Endothelial cell of umbilical vein (primary cell): ENCODE measurements around the gene CAMTA1. TPM values are rescaled to one million over a fixed set of nuclear protein-coding genes. Genes with fewer than 3 reads are reported as not detected.

ENCODE experiments used
- BruUV-seq: library from RNA; stranded (reverse); fragments of 400-500 nt; replicated peaks from 2 replicates; lab custom pipeline; 2021; lab: Mats Ljungman, UMichigan
- CTCF ChIA-PET: fragments of 300-600, 350-600 bp; sonication (Branson Sonifier 250); formaldehyde crosslinking; loops from one replicate; lab custom pipeline; 2021; ENCODE audit warnings: antibody characterized with exemption, inconsistent platforms; lab: Charles Lee
- POLR2A ChIA-PET: fragments of 300-600, 350-600 bp; sonication (Branson Sonifier 250); formaldehyde crosslinking; loops from one replicate; lab custom pipeline; 2021; ENCODE audit warnings: antibody characterized with exemption, inconsistent platforms; lab: Charles Lee
- DNase-seq: peaks from one replicate; pipeline ENCODE4 v3.0.0-alpha.2; 2011; ENCODE audit warnings: low read depth, low spot score
- FAIRE-seq: peaks from 2 replicates; lab custom pipeline; 2011; peaks lifted over from hg19 to GRCh38; lab: Jason Lieb, UNC
- H2AFZ ChIP-seq: 2 replicates; pipeline ENCODE4 v1.6.0; 2012; ENCODE audit warnings: low read depth, low read length, control low read depth, inconsistent platforms
- H3K27ac ChIP-seq: 2 replicates; pipeline ENCODE4 v1.5.1; 2011; ENCODE audit warnings: low read depth, mild to moderate bottlenecking, control low read depth, low read length, moderate library complexity; ENCODE audit not compliant: insufficient read depth
- H3K27me3 ChIP-seq, 2 experiments: 2 replicates each; pipeline versions ENCODE4 v1.6.0 to v1.6.1; 2011; ENCODE audit warnings: low read length in 2 of 2, mixed read lengths in 1 of 2; ENCODE audit not compliant: control insufficient read depth in 2 of 2, insufficient read depth in 2 of 2
- H3K36me3 ChIP-seq, 2 experiments: 2 replicates in 1 of 2; 3 replicates in 1 of 2; pipeline ENCODE4 v1.5.1; 2011; ENCODE audit warnings: low read length in 2 of 2, mild to moderate bottlenecking in 1 of 2, moderate library complexity in 1 of 2; ENCODE audit not compliant: control insufficient read depth in 2 of 2, insufficient read depth in 2 of 2; ENCODE audit errors: extremely low read depth in 1 of 2
- H3K4me1 ChIP-seq: 3 replicates; pipeline ENCODE4 v1.5.1; 2011; ENCODE audit warnings: mild to moderate bottlenecking, low read length; ENCODE audit not compliant: control insufficient read depth, insufficient read depth; ENCODE audit errors: extremely low read depth
- H3K4me2 ChIP-seq: 2 replicates; pipeline ENCODE4 v1.6.1; 2011; ENCODE audit warnings: low read length, control low read depth, mixed read lengths; ENCODE audit not compliant: insufficient read depth
- H3K4me3 ChIP-seq, 3 experiments: fragments of 200-600 bp in 1 of 3; sonication (generic), shearing (Covaris generic) in 1 of 3; replicated peaks in 1 of 3; 2 replicates each; pipeline ENCODE4 v1.5.1; 2011 to 2016; ENCODE audit warnings: control low read depth in 3 of 3, low read length in 3 of 3, mild to moderate bottlenecking in 2 of 3, inconsistent platforms in 1 of 3, low read depth in 1 of 3, moderate library complexity in 1 of 3; ENCODE audit not compliant: insufficient read depth in 1 of 3
- H3K79me2 ChIP-seq: 2 replicates; pipeline ENCODE4 v1.6.0; 2012; ENCODE audit warnings: low read length, inconsistent platforms; ENCODE audit not compliant: control insufficient read depth, insufficient read depth
- H3K9ac ChIP-seq: replicated peaks from 2 replicates; pipeline ENCODE3; 2011; ENCODE audit warnings: low read length, control low read depth; ENCODE audit not compliant: insufficient read depth; ENCODE audit errors: extremely low read depth
- H3K9me1 ChIP-seq: replicated peaks from 3 replicates; pipeline ENCODE4 v1.6.0; 2011; ENCODE audit warnings: mild to moderate bottlenecking, low read length; ENCODE audit not compliant: control insufficient read depth, insufficient read depth; ENCODE audit errors: extremely low read depth
- H3K9me3 ChIP-seq: replicated peaks from 2 replicates; pipeline ENCODE4 v1.5.1; 2012; ENCODE audit warnings: low read length, inconsistent platforms; ENCODE audit not compliant: control insufficient read depth, insufficient read depth
- H4K20me1 ChIP-seq: replicated peaks from 2 replicates; pipeline ENCODE3; 2011; ENCODE audit warnings: mild to moderate bottlenecking, low read length; ENCODE audit not compliant: control insufficient read depth, insufficient read depth; ENCODE audit errors: extremely low read depth
- EZH2 ChIP-seq: IDR thresholded peaks from 2 replicates; pipeline ENCODE4 v1.6.1; 2012; ENCODE audit warnings: borderline replicate concordance, low read depth, mild to moderate bottlenecking, moderate library complexity, low read length, inconsistent platforms; ENCODE audit not compliant: severe bottlenecking
- FOS ChIP-seq: IDR thresholded peaks from 2 replicates; pipeline ENCODE4 v1.6.1; 2011; ENCODE audit warnings: mild to moderate bottlenecking, low read length, moderate library complexity, borderline replicate concordance; ENCODE audit not compliant: insufficient read depth
- GATA2 ChIP-seq: IDR thresholded peaks from 2 replicates; pipeline ENCODE4 v1.7.0; 2011; ENCODE audit warnings: low read depth, mild to moderate bottlenecking, moderate library complexity, mixed read lengths, low read length; ENCODE audit not compliant: insufficient read length, insufficient read depth
- JUN ChIP-seq: IDR thresholded peaks from 2 replicates; pipeline ENCODE4 v1.6.1; 2011; ENCODE audit warnings: borderline replicate concordance, low read depth; ENCODE audit not compliant: insufficient read length, insufficient read depth
- MYC ChIP-seq: IDR thresholded peaks from one replicate; pipeline ENCODE4 v1.6.1; 2011; ENCODE audit warnings: mild to moderate bottlenecking, low read depth, low read length
- POLR2A ChIP-seq: IDR thresholded peaks from 2 replicates; pipeline ENCODE4 v1.6.1; 2012; ENCODE audit warnings: low read depth, mild to moderate bottlenecking, control low read depth, low read length
- POLR2AphosphoS5 ChIP-seq: IDR thresholded peaks from 2 replicates; pipeline ENCODE4 v1.6.1; 2012; ENCODE audit warnings: low read depth, mild to moderate bottlenecking, control low read depth, low read length, moderate library complexity; ENCODE audit not compliant: insufficient read depth
- dilution Hi-C: fragments of 300-500 bp; cut with MboI; formaldehyde crosslinking; loops from one replicate; pipeline ENCODE4 v1.15.0; 2019; ENCODE audit warnings: low sequenced_read_pairs; ENCODE audit not compliant: extremely low pct_ligation_motif_present
- intact Hi-C: fragments of 100-400 bp; cut with micrococcal nuclease; formaldehyde crosslinking; loops from one replicate; pipeline ENCODE4 v1.10.0; 2022
- polyA plus RNA-seq, 4 experiments: library from polyadenylated mRNA; depleted of rRNA in 3 of 4; stranded (reverse) in 3 of 4; unstranded in 1 of 4; fragments of >200 nt; gene quantifications; 2 replicates each; pipeline versions ENCODE4 v1.2.1 to v1.2.3, GENCODE V29; 2011 to 2012; ENCODE audit warnings: missing spikeins in 1 of 4
- total RNA-seq: library from RNA; stranded (reverse); gene quantifications from 2 replicates; pipeline ENCODE4 v1.2.3, GENCODE V29; 2021
- TF ChIP-seq, protein P1 (sequence below), 2 donors: IDR thresholded peaks; 1 replicate in 1 of 2; 2 replicates in 1 of 2; pipeline ENCODE4 v1.5.1; 2011; ENCODE audit warnings: low read length in 2 of 2, mild to moderate bottlenecking in 2 of 2, moderate library complexity in 2 of 2, control low read depth in 1 of 2, inconsistent platforms in 1 of 2, low read depth in 1 of 2; ENCODE audit not compliant: insufficient read depth in 1 of 2; ENCODE audit errors: extremely low read depth in 1 of 2
- TF ChIP-seq, protein P2 (sequence below): IDR thresholded peaks from 2 replicates; pipeline ENCODE4 v1.6.1; 2011; ENCODE audit not compliant: insufficient read depth, insufficient read length

The CAMTA1 gene
- total and polyA plus RNA-seq, 2 donors (not counting 3 experiments of a cell fraction or from before 2014, with no cell fraction given), result 50.8 to 92.7 TPM

DNA sequence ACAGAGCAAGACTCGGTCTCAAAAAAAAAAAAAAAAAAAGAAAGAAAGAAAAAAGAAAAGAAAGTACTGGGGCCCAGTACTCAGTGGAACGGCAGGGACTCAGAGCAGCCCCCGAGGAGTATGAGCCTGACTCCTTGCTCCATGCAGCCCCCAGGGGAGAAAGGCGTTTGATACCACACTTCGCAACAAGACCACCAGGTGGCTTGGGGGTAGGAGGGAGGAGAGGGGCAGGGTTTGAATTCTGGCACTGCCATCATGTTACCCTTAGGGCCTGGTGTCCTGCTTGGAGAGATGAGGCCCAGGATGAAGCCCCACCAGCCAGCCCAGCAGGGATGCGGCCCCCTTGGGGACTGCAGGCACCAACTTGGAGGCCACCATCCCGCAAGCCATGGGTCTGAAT is 664.5 kb downstream of the CAMTA1 start:
- no peak overlapping the region for H3K9ac ChIP-seq
- dilution Hi-C loops, result no loop called here
- TF ChIP-seq MYC (no peak), EZH2 (no peak), POLR2AphosphoS5 (no peak), GATA2 (no peak), FOS (no peak), POLR2A (no peak), JUN (no peak)
- TF ChIP-seq, protein P1, sequence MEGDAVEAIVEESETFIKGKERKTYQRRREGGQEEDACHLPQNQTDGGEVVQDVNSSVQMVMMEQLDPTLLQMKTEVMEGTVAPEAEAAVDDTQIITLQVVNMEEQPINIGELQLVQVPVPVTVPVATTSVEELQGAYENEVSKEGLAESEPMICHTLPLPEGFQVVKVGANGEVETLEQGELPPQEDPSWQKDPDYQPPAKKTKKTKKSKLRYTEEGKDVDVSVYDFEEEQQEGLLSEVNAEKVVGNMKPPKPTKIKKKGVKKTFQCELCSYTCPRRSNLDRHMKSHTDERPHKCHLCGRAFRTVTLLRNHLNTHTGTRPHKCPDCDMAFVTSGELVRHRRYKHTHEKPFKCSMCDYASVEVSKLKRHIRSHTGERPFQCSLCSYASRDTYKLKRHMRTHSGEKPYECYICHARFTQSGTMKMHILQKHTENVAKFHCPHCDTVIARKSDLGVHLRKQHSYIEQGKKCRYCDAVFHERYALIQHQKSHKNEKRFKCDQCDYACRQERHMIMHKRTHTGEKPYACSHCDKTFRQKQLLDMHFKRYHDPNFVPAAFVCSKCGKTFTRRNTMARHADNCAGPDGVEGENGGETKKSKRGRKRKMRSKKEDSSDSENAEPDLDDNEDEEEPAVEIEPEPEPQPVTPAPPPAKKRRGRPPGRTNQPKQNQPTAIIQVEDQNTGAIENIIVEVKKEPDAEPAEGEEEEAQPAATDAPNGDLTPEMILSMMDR (IDR thresholded peaks at IDR 0.05; ENCODE audit: extremely low read depth in 1 of 2, insufficient read depth in 1 of 2, low read depth in 1 of 2, low read length in 2 of 2), result no peak
- TF ChIP-seq, protein P2, sequence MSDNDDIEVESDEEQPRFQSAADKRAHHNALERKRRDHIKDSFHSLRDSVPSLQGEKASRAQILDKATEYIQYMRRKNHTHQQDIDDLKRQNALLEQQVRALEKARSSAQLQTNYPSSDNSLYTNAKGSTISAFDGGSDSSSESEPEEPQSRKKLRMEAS, result no peak

More for the DNA sequence above, 664.5 kb downstream of the CAMTA1 start:
- no peak for FAIRE-seq
- Histone ChIP-seq H3K9me3 (no peaks in the 10 kb centered on the region), H3K27ac (no peak overlapping the region), H3K27me3 (no peaks in the 10 kb centered on the region), H2AFZ (no peak overlapping the region), H3K79me2 (no peaks in the 10 kb centered on the region), H3K4me3 (no peak overlapping the region), H3K9me1 (no peaks in the 10 kb centered on the region), H3K4me2 (no peak overlapping the region), H3K36me3 (no peaks in the 10 kb centered on the region), H3K4me1 (no peaks in the 10 kb centered on the region), H4K20me1 (no peaks in the 10 kb centered on the region)
- POLR2A ChIA-PET, result no interaction called here
- BruUV-seq, result no TSS peak
- intact Hi-C loops, result no loop called here
- CTCF ChIA-PET, result no interaction called here
- no peak for DNase-seq
